Measurements from ENCODE around the gene TRIM3. TPM values are rescaled to one million over a fixed set of nuclear protein-coding genes. Genes with fewer than 3 reads are reported as not detected.

The TRIM3 gene
- 9.6 and 11.0 TPM in 2 replicates for total RNA-seq

DNA sequence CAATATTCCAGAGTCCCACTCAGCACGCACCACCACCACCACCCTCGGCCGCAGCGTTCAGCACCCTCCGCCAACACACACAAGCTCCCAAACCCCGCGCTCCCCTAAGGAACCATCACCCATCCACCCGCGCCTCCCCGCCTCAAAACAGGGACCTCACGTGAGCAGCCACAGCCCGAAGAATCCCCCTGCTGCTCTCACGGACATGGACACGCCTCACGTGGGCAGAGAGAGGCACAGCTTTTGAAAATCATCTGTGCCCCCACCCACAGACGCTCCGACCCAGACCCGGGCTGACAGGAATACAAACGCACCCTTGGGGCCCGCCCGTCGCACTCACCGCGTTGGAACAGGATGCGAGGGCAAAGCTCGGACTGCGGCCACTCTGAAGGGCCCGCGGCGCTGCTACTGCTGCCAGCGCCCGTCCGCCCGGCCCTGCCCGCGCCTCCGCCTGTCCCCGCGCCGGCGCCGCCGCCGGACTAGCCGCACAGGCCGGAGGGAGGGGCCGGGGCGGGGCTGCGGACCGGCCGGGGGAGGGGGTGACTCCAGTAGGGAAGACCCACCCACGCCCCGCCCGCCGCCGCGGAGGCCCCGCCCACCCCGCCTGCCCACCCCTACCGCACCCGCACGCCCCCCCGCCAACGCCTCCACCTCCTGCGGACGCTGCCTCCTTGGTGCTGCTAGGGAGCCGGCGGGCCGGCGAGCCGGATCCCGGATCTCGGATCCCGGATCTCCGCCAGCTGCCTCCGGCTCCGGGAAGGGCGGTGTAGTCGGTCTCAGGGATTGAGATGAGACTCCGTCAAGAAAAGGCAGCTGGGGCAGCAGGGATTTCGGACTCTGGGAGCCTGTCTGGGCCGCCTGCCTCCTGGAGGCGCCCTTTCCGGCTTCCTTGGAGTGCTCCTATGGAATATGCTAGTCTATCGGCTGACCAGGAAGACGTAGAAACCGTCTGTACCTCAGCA lies at the start of gene TRIM3:
TRIM3 (minus strand) TSS at position 491 of the 962 bp plus-strand sequence. CDS start 8,246 bp downstream, outside the sequence.

GRCh38 chr11:6497069-6497839 lies 23.5 kb upstream of the TRIM3 start, which contains the start of gene DNHD1:
DNHD1 (plus strand) TSS chr11:6497280; CDS start chr11:6498216, 936 bp downstream.

GRCh38 chr11:6481012-6481923 lies 7.5 kb upstream of the TRIM3 start, which contains the start of the genes ARFIP2 and TIMM10B:
ARFIP2 (minus strand) TSS chr11:6481331; CDS start chr11:6480421, 910 bp downstream.
TIMM10B (plus strand) TSS chr11:6481501; CDS start chr11:6481517, 16 bp downstream.

DNA sequence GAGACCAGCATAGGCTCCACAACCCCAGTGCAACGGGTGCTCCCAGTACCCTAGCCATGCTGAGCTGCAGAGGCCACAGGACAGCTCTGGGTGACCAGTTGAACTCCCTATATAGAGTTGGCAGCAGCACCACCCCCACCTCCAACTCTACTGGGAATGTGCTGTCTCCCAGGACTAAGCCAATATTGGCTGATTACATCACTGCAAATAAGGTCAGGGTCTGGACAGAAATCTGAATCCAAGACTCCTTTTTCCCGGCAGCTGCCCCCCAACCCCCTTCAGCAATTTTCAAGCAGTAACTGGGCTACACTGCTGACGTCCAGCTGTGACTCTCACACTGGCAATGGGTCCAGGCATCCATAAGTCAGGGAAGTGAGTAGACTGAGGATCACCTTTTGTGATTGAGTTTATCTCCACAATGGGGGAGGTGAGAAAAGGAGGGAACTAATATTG lies 32.8 kb downstream of the TRIM3 start, which contains the start of gene HPX:
HPX (minus strand) TSS at position 82 of the 453 bp plus-strand sequence; CDS start at position 58, 24 bp downstream.

GRCh38 chr11:6419009-6419631 lies 54.6 kb downstream of the TRIM3 start, which contains the start of gene APBB1:
APBB1 (minus strand) TSS chr11:6419094; CDS start chr11:6411347, 7,747 bp downstream.

Other genes with a start within 250 kb of the TRIM3 start
- 16.5 and 26.7 TPM in 2 replicates for gene FHIP1B, start 239.3 kb downstream of the TRIM3 start, total RNA-seq
- not detected in 2 replicates for gene CNGA4, start 234.9 kb downstream of the TRIM3 start, total RNA-seq
- gene CCKBR, start 214.1 kb downstream of the TRIM3 start, total RNA-seq: not detected in 2 replicates
- gene CAVIN3, start 153.4 kb downstream of the TRIM3 start, total RNA-seq: 187 and 202 TPM in 2 replicates
- 8.1 and 9.6 TPM in 2 replicates for gene SMPD1, start 83.5 kb downstream of the TRIM3 start, total RNA-seq
- 2.3 and 3.3 TPM in 2 replicates for gene APBB1, start 54.8 kb downstream of the TRIM3 start, total RNA-seq
- 0.28 TPM in 1 of 2 replicates, not detected in the other for gene HPX, start 33.0 kb downstream of the TRIM3 start, total RNA-seq
- 55.6 and 60.4 TPM in 2 replicates for gene ARFIP2, start 7.4 kb upstream of the TRIM3 start, total RNA-seq
- gene TIMM10B, start 7.6 kb upstream of the TRIM3 start, total RNA-seq: 25.0 and 37.7 TPM in 2 replicates
- 1.1 and 2.0 TPM in 2 replicates for gene DNHD1, start 23.3 kb upstream of the TRIM3 start, total RNA-seq
- gene RRP8, start 129.7 kb upstream of the TRIM3 start, total RNA-seq: 15.3 and 15.9 TPM in 2 replicates
- gene ILK, start 129.8 kb upstream of the TRIM3 start, total RNA-seq: 63.5 and 73.3 TPM in 2 replicates
- 66.9 and 85.6 TPM in 2 replicates for gene TAF10, start 138.3 kb upstream of the TRIM3 start, total RNA-seq
- gene TPP1, start 145.5 kb upstream of the TRIM3 start, total RNA-seq: 11.3 and 20.7 TPM in 2 replicates
- gene DCHS1, start 181.9 kb upstream of the TRIM3 start, total RNA-seq: 0.09 and 0.21 TPM in 2 replicates
- 53.6 and 58.1 TPM in 2 replicates for gene MRPL17, start 209.4 kb upstream of the TRIM3 start, total RNA-seq